ENCODE data around the gene AAMP.

DNA sequence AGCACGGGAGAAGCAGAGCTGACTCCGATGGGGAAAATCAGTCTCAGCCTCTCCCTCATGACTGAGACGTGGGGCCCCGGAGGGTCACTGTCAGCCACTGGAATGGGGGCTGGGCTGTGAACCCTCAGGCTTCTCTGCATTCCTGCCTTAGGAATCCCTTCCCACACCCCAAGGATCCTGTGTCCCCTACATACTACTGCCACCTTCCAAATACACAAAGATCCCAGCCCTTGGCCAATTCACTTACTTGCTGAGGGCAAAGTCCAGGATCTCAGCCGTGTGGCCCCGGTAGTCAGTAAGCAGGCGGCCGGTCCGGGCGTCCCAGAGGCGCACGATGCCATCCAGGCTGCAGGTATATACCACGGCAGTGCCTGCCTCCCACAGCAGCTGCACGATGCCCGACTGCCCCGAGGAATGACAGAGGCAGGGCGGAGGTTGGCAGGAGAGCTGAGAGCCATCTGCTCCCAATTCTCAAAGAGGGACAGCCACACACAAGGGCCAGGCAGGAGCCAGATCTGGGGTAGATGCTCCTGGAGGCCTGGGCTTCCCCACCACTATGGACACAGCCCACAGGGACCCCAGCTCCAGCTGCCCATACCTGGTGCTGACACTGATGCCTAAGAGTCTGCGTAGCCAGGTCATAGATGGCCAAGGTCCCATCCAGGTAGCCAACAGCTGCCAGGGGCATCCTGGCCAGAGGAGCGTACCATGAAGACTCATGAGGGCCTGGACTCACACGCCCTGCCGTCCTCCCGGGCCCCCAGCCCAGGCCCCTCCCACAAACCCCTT lies 5.0 kb downstream of the AAMP start:
- TF ChIP-seq ZNF585B (tag by site-specific recombination; IDR thresholded peaks at IDR 0.05) (no peak), ZFP37 (tag by site-specific recombination; IDR thresholded peaks at IDR 0.05) (no peak), ZNF530 (tag by site-specific recombination; IDR thresholded peaks at IDR 0.05; ENCODE audit: low read depth) (no peak), KLF1 (tag by site-specific recombination; IDR thresholded peaks at IDR 0.05) (no peak)
- TF ChIP-seq, protein P1, sequence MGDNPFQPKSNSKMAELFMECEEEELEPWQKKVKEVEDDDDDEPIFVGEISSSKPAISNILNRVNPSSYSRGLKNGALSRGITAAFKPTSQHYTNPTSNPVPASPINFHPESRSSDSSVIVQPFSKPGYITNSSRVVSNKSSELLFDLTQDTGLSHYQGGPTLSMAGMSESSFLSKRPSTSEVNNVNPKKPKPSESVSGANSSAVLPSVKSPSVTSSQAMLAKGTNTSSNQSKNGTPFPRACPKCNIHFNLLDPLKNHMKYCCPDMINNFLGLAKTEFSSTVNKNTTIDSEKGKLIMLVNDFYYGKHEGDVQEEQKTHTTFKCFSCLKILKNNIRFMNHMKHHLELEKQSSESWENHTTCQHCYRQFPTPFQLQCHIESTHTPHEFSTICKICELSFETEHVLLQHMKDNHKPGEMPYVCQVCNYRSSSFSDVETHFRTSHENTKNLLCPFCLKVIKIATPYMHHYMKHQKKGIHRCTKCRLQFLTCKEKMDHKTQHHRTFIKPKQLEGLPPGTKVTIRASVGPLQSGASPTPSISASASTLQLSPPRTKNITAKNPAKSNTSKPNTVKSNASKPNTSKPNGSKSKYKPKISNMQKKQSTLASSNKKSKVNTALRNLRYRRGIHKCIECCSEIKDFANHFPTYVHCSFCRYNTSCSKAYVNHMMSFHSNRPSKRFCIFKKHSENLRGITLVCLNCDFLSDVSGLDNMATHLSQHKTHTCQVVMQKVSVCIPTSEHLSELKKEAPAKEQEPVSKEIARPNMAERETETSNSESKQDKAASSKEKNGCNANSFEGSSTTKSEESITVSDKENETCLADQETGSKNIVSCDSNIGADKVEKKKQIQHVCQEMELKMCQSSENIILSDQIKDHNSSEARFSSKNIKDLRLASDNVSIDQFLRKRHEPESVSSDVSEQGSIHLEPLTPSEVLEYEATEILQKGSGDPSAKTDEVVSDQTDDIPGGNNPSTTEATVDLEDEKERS (tag by site-specific recombination; IDR thresholded peaks at IDR 0.05) = no peak

Measured in HEK293 (cell line).